ENCODE results near the gene SLC39A10. TPM values are rescaled to one million over a fixed set of nuclear protein-coding genes. Genes with fewer than 3 reads are reported as not detected.
A peak's percentile ranks its signal among the peaks of the same experiment; 100 is the strongest.
"Not testable (repeated sequence)": the region's sequence is repeated elsewhere in the genome, so short reads cannot be mapped to it uniquely, and the experiment has no call there.

The SLC39A10 gene
- total RNA-seq, 1 donor from 2014 or later, result 102 TPM

DNA sequence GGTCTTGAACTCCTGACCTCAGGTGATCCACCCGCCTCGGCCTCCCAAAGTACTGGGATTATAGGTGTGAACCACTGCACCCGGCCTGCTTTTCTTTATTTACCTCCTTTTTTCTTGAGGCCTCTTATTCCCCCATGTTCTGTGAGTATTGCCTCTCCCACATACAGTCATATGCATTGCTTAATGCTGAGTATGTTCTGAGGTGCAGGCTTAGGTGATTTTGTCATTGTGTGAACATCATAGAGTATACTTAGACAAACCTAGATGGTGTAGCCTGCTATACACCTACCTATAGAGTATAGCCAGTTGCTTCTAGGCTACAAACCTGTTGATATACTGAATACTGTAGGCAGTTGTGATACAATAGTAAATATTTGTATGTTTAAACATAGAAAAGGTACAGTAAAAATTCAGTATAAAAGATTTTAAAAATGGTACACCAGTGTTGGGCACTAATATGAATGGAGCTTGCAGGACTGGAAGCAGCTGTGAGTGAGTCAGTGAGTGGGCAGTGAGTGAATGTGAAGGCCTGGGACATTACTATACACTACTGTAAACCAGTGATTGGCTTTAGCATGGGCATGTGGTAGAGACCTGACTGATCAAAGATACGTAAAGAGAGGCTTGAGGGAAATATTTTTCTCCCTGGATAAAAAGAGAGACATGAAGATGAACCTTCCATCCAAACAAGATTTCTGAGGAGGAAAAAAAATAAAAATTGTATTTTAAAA, 17.6 kb downstream of the SLC39A10 start:
- peak; percentile 42 for DNase-seq (ENCODE audit: low read depth)

- no peak for DNase-seq (ENCODE audit: low read depth)
These were observed 18.9 kb downstream of the SLC39A10 start for GRCh38 chr2:195675783-195676427.

DNA sequence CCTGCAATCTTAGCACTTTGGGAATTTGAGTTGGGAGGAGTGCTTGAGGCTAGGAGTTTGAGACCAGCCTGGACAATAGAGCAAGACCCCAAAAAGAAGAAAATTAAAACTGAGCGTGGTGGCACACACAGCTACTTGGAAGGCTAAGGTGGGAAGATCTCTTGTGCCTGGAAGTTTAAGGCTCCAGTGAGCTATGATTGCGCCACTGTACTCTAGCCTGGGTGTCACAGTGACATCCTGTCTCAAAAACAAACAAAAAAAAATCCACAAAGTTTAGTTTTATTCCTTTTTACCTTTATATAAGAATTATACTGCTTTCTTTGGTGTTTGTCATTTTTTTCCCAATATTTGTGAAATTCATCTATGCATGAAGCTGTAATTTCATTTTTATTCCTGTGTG, 20.3 kb downstream of the SLC39A10 start:
- DNase-seq (ENCODE audit: low read depth), result no peak

DNA sequence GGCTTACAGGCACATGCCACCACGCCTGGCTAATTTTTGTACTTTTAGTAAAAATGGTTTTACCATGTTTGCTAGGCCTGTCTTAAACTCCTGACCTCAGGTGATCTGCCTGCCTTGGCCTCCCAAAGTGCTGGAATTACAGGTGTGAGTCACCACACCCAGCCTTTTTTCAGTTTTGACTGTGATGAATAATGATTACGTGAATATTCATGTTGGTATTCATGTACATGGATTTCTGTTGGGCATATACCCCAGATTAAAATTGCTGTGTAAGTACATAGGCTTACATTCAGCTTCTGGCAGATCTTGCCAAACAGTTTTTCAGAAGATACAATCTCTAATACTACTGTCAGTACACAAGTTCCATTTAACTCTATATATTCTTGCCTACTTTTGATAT, 20.9 kb downstream of the SLC39A10 start:
- DNase-seq (ENCODE audit: low read depth), result no peak

- no peak for DNase-seq (ENCODE audit: low read depth)
These were observed 25.1 kb downstream of the SLC39A10 start for GRCh38 chr2:195682077-195682476.

DNA sequence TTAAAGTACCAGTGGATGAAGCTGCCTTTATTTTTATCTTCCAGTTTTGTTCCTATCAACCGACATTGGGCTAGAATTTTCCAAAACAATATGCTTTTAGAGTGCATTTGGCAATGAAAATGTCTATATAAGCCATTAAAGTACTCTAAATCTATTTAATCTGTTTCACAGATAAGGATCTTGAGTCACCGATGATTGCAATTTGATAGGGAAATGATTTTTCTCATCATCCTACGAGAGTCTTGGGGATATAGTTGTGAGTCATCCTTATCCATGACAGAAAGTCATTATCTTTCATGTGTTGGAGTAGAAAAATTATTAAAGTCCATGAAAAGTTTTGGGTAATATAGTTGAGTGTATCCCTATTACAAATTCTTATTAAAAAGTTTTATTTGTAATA, 26.1 kb downstream of the SLC39A10 start:
- DNase-seq (ENCODE audit: low read depth), result no peak

DNA sequence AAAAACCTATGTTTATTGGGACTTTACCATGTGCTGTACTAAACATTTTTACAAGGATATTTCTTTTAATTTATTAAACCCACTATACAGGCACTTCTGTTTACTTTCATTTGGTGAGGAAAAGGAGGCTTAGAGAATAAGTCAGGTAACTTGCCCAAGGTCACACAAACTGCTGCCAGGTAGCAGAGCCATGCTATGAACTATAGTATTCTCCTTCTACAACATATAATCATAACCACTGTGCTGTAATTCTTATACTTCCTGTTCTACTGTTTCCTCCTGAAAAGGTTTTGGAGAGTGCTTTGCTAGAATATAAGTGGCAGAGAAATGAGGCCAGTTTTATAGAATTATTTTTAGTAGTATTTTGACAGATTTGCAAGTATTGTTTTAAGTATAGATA, 29.5 kb downstream of the SLC39A10 start:
- no peak for DNase-seq (ENCODE audit: low read depth)

- no peak for DNase-seq (ENCODE audit: low read depth)
These were observed 30.5 kb downstream of the SLC39A10 start for GRCh38 chr2:195687320-195688086.

DNA sequence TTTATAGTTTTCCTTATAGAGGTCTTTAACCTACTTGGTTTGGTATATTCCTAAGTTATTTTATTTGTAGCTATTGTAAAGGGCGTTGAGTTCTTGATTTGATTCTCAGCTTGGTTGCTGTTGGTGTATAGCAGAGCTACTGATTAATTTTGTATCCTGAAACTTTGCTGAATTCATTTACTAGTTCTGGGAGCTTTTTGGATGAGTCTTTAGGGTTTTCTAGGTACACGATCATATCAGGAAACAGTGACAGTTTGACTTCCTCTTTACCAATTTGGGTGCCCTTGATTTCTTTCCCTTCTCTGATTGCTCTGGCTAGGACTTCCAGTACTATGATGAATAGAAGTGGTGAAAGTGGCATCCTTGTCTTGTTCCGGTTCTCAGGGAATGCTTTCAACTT, 35.5 kb downstream of the SLC39A10 start:
- not testable (repeated sequence) for DNase-seq (ENCODE audit: low read depth)

GRCh38 chr2:195694553-195694952, 37.5 kb downstream of the SLC39A10 start:
- no peak for DNase-seq (ENCODE audit: low read depth)

DNA sequence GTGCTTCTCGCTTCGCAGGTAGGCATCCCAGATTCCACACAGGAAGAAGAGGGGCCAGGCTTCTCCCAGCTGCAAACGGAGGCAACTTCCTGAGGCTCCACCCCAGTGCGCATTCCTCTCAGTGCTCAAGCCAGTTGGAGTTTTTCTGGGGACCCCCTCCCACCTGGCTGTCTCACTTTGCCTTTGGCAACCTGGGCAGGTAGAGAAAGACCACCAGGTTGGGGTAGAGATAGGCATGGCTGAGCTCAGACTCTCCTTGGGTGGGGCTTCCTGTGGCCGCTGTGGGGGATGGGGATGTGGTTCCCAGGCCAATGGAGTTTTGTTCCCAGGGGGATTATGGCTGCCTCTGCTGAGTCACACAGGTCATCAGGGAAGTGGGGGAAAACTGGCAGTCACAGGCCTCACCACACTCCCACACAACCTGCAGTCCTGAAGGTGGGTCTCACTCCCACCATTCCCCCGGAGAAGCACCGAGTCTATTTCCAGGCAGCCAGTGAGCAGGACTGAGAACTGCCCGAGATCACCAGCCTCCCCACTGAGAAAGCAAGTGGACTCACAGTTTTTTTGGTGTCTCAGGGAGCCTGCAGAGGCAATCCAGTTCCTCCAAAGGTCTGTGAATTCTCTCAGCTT, 38.1 kb downstream of the SLC39A10 start:
- no peak for DNase-seq (ENCODE audit: low read depth)

DNA sequence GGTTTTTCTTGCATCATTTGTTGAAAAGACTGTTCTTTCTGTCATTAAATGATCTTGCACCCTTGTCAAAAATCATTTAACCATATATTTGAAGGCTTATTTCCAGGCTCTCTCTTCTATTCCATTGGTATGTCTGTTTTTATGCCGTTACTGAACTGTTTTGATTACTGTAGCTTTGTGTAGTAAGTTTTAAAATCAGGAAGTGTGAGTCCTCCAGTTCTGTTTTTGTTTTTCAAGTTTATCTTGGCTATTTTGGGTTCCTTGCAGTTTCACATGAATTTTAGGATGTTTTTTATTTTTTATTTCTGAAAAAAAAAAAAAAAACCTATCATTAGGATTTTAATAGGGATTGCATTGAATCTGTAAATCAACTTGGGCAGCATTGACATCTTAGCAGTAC, 39.0 kb downstream of the SLC39A10 start:
- no peak for DNase-seq (ENCODE audit: low read depth)

DNA sequence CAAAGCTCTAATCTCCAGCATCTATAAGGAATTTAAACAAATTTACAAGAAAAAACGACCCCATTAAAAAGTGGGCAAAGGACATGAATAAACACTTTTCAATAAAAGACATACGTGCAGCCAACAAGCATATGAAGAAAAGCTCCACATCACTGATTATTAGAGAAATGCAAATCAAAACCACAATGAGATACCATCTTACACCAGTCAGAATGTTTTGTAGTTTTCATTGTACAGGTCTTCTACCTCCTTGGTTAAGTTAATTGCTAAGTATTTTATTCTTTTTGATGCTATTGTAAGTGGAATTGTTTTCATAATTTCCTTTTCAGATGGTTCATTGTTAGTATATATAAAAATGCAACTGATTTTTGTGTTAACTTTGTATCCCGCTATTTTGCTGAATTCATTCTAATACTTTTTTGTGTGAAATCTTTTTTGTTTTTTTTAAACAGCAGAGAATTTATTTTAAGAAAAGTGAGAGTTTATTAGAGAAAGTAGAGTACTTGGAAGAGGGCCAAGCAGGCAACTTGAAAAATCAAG, 40.7 kb downstream of the SLC39A10 start:
- DNase-seq (ENCODE audit: low read depth), result no peak

DNA sequence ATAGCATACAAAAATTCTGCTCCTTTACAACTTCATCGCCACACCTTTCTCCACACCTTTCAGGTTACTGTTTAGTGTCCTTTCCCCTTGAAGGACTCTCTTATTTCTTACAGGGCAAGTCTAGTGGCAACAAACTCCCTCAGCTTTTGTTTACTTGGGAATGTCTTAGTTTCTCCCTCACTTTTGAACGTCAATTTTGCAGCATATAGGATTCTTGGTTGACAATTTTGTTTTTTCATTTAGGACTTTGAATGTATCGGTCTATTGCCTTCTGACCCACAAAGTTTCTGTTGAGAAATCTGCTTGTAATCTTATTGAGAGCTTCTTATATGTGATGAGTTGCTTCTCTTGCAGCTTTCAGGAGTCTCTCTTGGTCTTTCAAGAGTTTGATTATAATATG, 43.5 kb downstream of the SLC39A10 start:
- DNase-seq (ENCODE audit: low read depth), result no peak

DNA sequence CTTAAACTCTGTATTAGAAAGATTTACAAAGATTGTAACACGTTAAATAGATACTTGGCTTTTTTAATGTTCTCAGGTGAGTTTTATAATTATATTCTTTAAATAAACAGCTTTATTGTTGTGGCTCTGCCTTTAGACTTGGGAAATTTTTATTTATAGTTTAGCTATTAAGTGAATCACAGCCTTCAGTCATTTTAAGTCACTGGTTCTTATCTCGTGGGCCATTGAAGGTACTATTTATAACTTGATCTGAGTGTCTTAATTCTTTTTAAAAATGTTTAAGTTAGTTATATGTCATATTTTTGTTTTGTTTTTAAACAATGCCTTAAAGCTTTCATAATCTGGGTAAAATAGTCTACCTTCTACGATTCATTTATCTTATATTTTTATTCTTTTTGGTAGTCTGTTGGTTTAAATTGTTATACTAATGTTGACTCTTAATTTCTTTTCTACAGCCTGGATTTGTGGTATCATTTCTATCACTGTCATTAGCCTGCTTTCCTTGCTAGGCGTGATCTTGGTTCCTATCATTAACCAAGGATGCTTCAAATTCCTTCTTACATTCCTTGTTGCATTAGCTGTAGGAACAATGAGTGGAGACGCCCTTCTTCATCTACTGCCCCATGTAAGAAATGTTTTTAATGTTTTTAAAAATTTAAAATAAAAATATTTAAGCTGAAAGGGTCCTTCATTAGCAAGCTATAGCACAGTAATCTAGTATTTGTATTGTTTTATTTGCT, 49.3 kb downstream of the SLC39A10 start:
- peak; percentile 75 for DNase-seq (ENCODE audit: low read depth)

- DNase-seq (ENCODE audit: low read depth), result peak; percentile 37
These were observed 53.1 kb downstream of the SLC39A10 start for GRCh38 chr2:195709901-195710806.

GRCh38 chr2:195711478-195711877, 54.5 kb downstream of the SLC39A10 start:
- peak; percentile 86 for DNase-seq (ENCODE audit: low read depth)

DNA sequence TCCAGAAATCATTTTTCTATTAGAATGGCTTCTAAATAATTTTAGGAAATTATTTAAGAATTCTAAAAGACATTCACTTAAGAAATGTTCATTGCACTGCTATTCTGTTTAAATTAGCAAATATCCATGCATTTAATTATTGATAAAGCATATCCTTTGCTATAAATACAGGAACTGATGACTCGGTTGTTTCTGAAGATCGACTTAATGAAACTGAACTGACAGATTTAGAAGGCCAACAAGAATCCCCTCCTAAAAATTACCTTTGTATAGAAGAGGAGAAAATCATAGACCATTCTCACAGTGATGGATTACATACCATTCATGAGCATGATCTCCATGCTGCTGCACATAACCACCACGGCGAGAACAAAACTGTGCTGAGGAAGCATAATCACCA, 59.4 kb downstream of the SLC39A10 start:
- no peak for DNase-seq (ENCODE audit: low read depth)

- DNase-seq (ENCODE audit: low read depth), result no peak
These were observed 64.0 kb downstream of the SLC39A10 start for GRCh38 chr2:195721042-195721441.

GRCh38 chr2:195722075-195722474, 65.0 kb downstream of the SLC39A10 start:
- DNase-seq (ENCODE audit: low read depth), result no peak
